D721Med (cell line): ENCODE measurements around the gene PHF5A.

Experiments
- DNase-seq: peaks from one replicate; pipeline ENCODE4 v3.0.0; 2011; ENCODE audit warnings: low spot score; ENCODE audit not compliant: insufficient read length
- FAIRE-seq: peaks from 2 replicates; lab custom pipeline; 2011; peaks lifted over from hg19 to GRCh38; lab: Jason Lieb, UNC
- TF ChIP-seq, protein P1 (sequence below): IDR thresholded peaks from 2 replicates; pipeline ENCODE4 v1.5.1; 2012; ENCODE audit warnings: mild to moderate bottlenecking, control low read depth; ENCODE audit not compliant: insufficient read depth; ENCODE audit errors: missing control alignments

The PHF5A gene

GRCh38 chr22:41487037-41487935 lies 18.8 kb upstream of the PHF5A start:
- no peak for DNase-seq
- FAIRE-seq = no peak

GRCh38 chr22:41485033-41485432 lies 16.5 kb upstream of the PHF5A start:
- TF ChIP-seq, protein P1, sequence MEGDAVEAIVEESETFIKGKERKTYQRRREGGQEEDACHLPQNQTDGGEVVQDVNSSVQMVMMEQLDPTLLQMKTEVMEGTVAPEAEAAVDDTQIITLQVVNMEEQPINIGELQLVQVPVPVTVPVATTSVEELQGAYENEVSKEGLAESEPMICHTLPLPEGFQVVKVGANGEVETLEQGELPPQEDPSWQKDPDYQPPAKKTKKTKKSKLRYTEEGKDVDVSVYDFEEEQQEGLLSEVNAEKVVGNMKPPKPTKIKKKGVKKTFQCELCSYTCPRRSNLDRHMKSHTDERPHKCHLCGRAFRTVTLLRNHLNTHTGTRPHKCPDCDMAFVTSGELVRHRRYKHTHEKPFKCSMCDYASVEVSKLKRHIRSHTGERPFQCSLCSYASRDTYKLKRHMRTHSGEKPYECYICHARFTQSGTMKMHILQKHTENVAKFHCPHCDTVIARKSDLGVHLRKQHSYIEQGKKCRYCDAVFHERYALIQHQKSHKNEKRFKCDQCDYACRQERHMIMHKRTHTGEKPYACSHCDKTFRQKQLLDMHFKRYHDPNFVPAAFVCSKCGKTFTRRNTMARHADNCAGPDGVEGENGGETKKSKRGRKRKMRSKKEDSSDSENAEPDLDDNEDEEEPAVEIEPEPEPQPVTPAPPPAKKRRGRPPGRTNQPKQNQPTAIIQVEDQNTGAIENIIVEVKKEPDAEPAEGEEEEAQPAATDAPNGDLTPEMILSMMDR = no peak
- no peak for DNase-seq
- no peak for FAIRE-seq

More at GRCh38 chr22:41487037-41487935, 18.8 kb upstream of the PHF5A start:
- TF ChIP-seq, protein P1 = no peak

- TF ChIP-seq, protein P1 = no peak
- DNase-seq (no peak), FAIRE-seq (no peak)
Observed at GRCh38 chr22:41482319-41482935, 13.9 kb upstream of the PHF5A start.

DNA sequence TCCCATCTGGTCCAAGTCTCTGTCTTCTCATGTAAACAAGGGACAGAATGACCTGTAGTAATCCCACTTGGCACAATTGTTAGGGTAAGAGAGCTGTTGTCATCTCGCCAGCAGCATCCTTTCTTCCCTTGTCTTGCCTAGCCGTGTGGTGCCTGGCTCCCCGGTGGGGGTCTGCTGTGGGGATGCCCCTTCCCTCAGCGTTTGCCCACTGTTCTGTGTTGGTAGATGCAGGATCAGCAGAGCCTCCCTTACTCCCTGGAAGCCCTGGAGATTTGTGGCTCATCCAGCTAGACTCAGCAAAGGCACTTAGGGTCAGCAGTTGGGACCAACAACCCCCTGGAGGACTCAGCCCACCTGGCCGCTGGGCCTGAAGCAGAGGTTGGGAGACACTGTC lies 13.4 kb upstream of the PHF5A start:
- TF ChIP-seq, protein P1 = no peak
- DNase-seq (no peak), FAIRE-seq (no peak)

DNA sequence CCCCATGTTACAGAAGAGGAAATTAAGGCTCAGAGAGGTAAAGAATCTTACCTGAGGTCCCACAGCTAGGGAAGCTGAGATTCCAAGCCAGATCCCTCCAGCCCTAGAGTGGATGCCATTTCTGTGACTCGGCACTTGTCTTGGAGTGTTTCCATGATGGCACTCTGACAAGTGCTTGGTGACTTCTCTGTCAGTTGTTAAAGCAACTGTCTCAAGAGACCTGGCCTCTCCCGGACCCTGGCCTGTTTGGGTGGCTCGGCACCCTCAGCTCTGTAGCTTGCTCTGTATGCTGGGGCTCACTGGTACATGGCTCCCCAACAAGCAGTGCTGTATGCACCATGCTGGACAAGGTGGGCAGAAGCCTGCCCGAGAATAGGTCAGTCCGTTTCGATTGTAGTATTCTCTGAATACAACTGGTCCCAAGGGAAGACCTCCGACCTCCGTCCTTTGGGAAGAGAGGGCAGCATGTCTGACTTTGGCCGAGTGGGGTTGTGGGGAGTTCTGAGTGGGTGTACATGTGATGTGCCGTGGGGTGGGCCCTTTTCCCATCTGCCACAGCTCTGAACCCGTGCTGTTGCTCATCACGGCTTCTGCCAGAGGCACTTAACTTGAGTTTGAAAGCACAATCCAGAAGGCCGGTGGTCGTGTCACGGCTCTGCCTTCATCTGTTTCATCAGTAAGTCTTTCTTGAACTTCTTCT lies 12.8 kb upstream of the PHF5A start:
- FAIRE-seq (no peak), DNase-seq (no peak)
- TF ChIP-seq, protein P1 = no peak

- DNase-seq (no peak), FAIRE-seq (no peak)
- TF ChIP-seq, protein P1 = no peak
Observed at GRCh38 chr22:41480397-41480735, 11.9 kb upstream of the PHF5A start.
